PFSK-1 (cell line): ENCODE results near the gene SLC44A1.

Source experiments
- FOXP2 ChIP-seq: optimal IDR thresholded peaks from 2 replicates; pipeline ENCODE3; 2011; ENCODE audit warnings: borderline replicate concordance, control low read depth, inconsistent platforms; ENCODE audit not compliant: insufficient read depth; ENCODE audit errors: extremely low read length, extremely low read depth
- POLR2AphosphoS5 ChIP-seq: IDR thresholded peaks from 2 replicates; pipeline ENCODE4 v1.6.1; 2012; ENCODE audit warnings: low read depth, mild to moderate bottlenecking, control low read depth, low read length, moderate library complexity
- SIN3A ChIP-seq: IDR thresholded peaks from 2 replicates; pipeline ENCODE4 v1.6.1; 2012; ENCODE audit warnings: mild to moderate bottlenecking, low read length, moderate library complexity, borderline replicate concordance; ENCODE audit not compliant: insufficient read depth
- TAF1 ChIP-seq: IDR thresholded peaks from 2 replicates; pipeline ENCODE4 v1.6.1; 2012; ENCODE audit warnings: low read length, control low read depth, borderline replicate concordance; ENCODE audit not compliant: insufficient read depth
- TF ChIP-seq, protein P1 (sequence below), 2 experiments: IDR thresholded peaks; 2 replicates each; pipeline versions ENCODE4 v1.6.1 to v1.8.0; 2011 to 2012; ENCODE audit warnings: low read depth in 2 of 2, low read length in 2 of 2, control low read depth in 1 of 2, inconsistent platforms in 1 of 2, mild to moderate bottlenecking in 1 of 2, moderate library complexity in 1 of 2; ENCODE audit not compliant: insufficient read depth in 1 of 2

SLC44A1 gene

DNA sequence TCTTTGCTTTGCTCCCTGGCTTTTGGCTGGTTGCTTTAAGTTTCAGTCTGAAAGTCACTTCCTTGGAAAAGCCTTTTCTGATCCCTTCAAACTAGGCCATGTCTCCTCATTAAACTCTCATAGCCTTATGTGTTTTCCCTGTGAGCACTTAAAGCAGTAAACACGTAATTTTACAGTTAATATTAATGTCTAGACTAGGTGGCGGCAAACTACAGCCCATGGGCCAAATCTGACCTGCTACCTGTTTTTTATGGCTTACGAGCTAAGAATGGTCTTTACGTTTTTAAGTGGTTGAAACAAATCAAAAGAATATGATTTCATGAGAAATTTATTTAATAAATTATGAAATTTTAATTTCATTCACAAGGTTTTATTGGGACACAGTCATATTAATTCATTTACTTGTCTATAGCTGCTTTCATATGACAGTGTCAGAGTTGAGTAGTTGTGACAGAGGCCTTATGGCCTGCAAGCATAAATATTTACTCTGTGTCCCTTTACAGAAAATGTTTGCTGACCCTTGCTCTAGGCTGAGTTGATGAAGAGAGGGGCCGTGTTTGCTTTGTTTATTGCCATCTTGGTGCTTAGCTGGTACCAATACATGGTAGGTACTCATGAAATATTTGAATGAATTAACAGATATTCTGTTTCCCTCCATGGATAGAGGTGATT, 7.4 kb downstream of the SLC44A1 start:
- TF ChIP-seq, protein P1, sequence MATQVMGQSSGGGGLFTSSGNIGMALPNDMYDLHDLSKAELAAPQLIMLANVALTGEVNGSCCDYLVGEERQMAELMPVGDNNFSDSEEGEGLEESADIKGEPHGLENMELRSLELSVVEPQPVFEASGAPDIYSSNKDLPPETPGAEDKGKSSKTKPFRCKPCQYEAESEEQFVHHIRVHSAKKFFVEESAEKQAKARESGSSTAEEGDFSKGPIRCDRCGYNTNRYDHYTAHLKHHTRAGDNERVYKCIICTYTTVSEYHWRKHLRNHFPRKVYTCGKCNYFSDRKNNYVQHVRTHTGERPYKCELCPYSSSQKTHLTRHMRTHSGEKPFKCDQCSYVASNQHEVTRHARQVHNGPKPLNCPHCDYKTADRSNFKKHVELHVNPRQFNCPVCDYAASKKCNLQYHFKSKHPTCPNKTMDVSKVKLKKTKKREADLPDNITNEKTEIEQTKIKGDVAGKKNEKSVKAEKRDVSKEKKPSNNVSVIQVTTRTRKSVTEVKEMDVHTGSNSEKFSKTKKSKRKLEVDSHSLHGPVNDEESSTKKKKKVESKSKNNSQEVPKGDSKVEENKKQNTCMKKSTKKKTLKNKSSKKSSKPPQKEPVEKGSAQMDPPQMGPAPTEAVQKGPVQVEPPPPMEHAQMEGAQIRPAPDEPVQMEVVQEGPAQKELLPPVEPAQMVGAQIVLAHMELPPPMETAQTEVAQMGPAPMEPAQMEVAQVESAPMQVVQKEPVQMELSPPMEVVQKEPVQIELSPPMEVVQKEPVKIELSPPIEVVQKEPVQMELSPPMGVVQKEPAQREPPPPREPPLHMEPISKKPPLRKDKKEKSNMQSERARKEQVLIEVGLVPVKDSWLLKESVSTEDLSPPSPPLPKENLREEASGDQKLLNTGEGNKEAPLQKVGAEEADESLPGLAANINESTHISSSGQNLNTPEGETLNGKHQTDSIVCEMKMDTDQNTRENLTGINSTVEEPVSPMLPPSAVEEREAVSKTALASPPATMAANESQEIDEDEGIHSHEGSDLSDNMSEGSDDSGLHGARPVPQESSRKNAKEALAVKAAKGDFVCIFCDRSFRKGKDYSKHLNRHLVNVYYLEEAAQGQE (IDR thresholded peaks at IDR 0.05; ENCODE audit: insufficient read depth in 1 of 2, low read depth in 2 of 2, low read length in 2 of 2): no peak
- no peak for TF ChIP-seq TAF1
- TF ChIP-seq SIN3A: no peak
- TF ChIP-seq FOXP2: no peak
- TF ChIP-seq POLR2AphosphoS5: no peak

DNA sequence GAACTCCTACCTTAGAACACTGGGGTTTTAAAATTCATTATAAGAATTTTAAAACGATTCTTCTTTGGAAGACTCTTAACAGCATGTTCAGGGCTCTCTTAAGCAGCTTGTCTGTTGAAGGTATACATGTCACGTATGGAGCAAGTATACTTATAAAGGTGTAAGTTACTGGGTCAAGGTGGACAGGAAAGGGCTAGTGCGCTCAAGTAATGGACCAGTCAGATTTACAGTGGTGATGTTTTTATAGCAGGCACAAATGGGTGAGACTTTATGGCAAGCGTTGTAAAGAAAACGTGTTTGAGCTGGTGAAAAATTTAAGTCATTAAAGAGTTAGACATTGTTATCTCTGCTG, 7.9 kb downstream of the SLC44A1 start:
- TF ChIP-seq, protein P1 (IDR thresholded peaks at IDR 0.05; ENCODE audit: insufficient read depth in 1 of 2, low read depth in 2 of 2, low read length in 2 of 2): no peak
- TF ChIP-seq FOXP2 (no peak), POLR2AphosphoS5 (no peak), SIN3A (no peak), TAF1 (no peak)

DNA sequence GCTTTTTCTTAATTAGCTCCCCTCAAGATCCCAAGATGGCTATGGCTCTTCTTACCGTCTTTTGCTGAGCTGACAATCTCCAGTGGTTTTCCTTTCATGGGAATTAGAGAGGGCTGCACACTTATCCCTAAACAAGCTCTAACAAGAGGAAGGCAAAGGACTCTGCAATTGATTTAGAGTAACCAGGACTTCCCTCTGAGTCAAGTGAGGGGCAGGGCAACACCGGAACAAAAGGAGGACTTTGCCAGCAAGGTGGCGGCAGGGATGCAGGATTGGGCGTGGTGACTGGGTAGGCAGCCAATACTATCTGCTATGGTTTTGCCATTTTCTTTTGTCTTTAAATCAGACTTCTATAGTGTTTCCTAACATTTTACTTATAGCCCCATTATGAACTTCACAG, 9.8 kb downstream of the SLC44A1 start:
- TF ChIP-seq, protein P1 (IDR thresholded peaks at IDR 0.05; ENCODE audit: insufficient read depth in 1 of 2, low read depth in 2 of 2, low read length in 2 of 2): no peak
- TF ChIP-seq FOXP2: no peak
- TF ChIP-seq SIN3A: no peak
- TF ChIP-seq TAF1: no peak
- no peak for TF ChIP-seq POLR2AphosphoS5

DNA sequence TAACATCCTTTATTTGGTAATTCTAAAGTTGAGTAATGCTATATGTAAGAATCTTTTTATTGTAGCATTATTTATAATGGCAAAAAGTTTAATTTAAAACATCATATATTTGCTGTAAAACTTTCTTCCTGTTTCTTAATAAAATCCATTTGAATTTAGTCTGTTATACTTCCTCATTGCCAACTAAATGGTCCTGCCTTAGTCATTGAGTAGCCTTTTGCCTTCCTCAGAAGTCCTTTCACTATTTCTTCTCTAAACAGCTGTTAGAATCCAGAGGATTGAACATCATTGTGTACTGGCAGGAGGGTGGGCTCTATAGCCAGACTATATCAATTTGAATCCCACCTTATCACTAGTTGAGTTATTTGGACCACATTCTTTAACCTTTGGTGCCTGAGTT, 11.0 kb downstream of the SLC44A1 start:
- TF ChIP-seq, protein P1 (IDR thresholded peaks at IDR 0.05; ENCODE audit: insufficient read depth in 1 of 2, low read depth in 2 of 2, low read length in 2 of 2): no peak
- TF ChIP-seq POLR2AphosphoS5 (no peak), FOXP2 (no peak), SIN3A (no peak), TAF1 (no peak)

DNA sequence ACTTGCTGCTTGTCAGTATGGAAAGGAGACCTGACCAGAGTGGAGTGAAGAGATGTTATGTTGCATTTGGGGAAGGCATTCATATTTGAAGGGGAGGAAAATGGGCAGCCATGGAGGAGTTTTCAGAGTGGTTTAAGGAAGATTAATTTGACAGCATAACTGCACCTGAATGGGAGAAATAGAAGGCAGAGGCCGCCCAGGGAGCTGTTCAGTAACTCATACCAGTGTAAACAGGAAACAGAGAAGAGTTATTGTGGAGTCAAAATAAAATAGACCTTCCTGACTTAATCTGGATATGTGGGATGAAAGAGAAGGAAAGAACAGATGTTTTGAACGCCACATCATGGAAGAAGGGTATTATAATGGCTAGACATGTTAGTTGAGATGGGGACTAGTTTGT, 13.4 kb downstream of the SLC44A1 start:
- no peak for TF ChIP-seq POLR2AphosphoS5
- TF ChIP-seq SIN3A: no peak
